IPS-18c (cell line): ENCODE results near the gene PMF1.
"Not testable (repeated sequence)": the region's sequence is repeated elsewhere in the genome, so short reads cannot be mapped to it uniquely, and the experiment has no call there.

Source experiments
- H3K4me3 ChIP-seq: 2 replicates; pipeline ENCODE4 v1.7.0; 2013; ENCODE audit warnings: low read depth, mild to moderate bottlenecking, low read length, moderate library complexity; ENCODE audit not compliant: insufficient read depth
- H3K9me3 ChIP-seq: one replicate; pipeline ENCODE4 v1.6.1; 2013; ENCODE audit warnings: mild to moderate bottlenecking, low read length, moderate library complexity; ENCODE audit not compliant: control insufficient read depth, insufficient read depth

PMF1 gene

GRCh38 chr1:156193488-156194299 lies 19.1 kb upstream of the PMF1 start, which contains the start of gene SLC25A44:
Gene SLC25A44, plus strand, starts transcription at chr1:156194104. Its CDS starts 5,744 bp downstream, at chr1:156199848.
- H3K4me3 ChIP-seq, result peak within 1 kb of the TSS; percentile 95
- H3K9me3 ChIP-seq, result no peaks in the 10 kb centered on the region

- peak overlapping the region; percentile 95 for H3K4me3 ChIP-seq
- no peaks in the 10 kb centered on the region for H3K9me3 ChIP-seq
Observed at GRCh38 chr1:156194300-156194652, 18.5 kb upstream of the PMF1 start.

GRCh38 chr1:156195853-156196252 lies 17.0 kb upstream of the PMF1 start:
- Histone ChIP-seq H3K4me3 (no peak overlapping the region), H3K9me3 (no peaks in the 10 kb centered on the region)

- Histone ChIP-seq H3K9me3 (no peaks in the 10 kb centered on the region), H3K4me3 (no peak overlapping the region)
Observed at GRCh38 chr1:156196445-156196844, 16.4 kb upstream of the PMF1 start.

- H3K4me3 ChIP-seq, result no peak overlapping the region
- H3K9me3 ChIP-seq, result no peaks in the 10 kb centered on the region
Observed at GRCh38 chr1:156198831-156199349, 13.9 kb upstream of the PMF1 start.

GRCh38 chr1:156200044-156200443 lies 12.8 kb upstream of the PMF1 start:
- no peaks in the 10 kb centered on the region for H3K9me3 ChIP-seq
- no peak overlapping the region for H3K4me3 ChIP-seq

- Histone ChIP-seq H3K4me3 (no peak overlapping the region), H3K9me3 (no peaks in the 10 kb centered on the region)
Observed at GRCh38 chr1:156203331-156203730, 9.5 kb upstream of the PMF1 start.

GRCh38 chr1:156204686-156205085 lies 8.1 kb upstream of the PMF1 start:
- H3K4me3 ChIP-seq, result no peak overlapping the region
- H3K9me3 ChIP-seq, result no peaks in the 10 kb centered on the region

- Histone ChIP-seq H3K4me3 (no peak overlapping the region), H3K9me3 (no peaks in the 10 kb centered on the region)
Observed at GRCh38 chr1:156211243-156211642, 1.6 kb upstream of the PMF1 start.

GRCh38 chr1:156212130-156212529 lies 677 bp upstream of the PMF1 start:
- peak overlapping the region; percentile 88; the same call in 1 of the 2 replicates for H3K4me3 ChIP-seq

GRCh38 chr1:156213644-156213966 lies 798 bp downstream of the PMF1 start:
- Histone ChIP-seq H3K4me3 (peak overlapping the region; percentile 88), H3K9me3 (no peaks in the 10 kb centered on the region)

More at GRCh38 chr1:156212130-156212529, 677 bp upstream of the PMF1 start:
- no peaks in the 10 kb centered on the region for H3K9me3 ChIP-seq

GRCh38 chr1:156214024-156214748 lies 1.4 kb downstream of the PMF1 start:
- H3K4me3 ChIP-seq, result no peak overlapping the region
- H3K9me3 ChIP-seq, result peaks cover 2% of the 10 kb centered on the region

- H3K4me3 ChIP-seq, H3K9me3 ChIP-seq: not testable (repeated sequence)
Observed at GRCh38 chr1:156216361-156217086, 3.7 kb downstream of the PMF1 start.

GRCh38 chr1:156217871-156218270 lies 5.1 kb downstream of the PMF1 start:
- no peak overlapping the region for H3K4me3 ChIP-seq

GRCh38 chr1:156220226-156220625 lies 7.4 kb downstream of the PMF1 start:
- H3K4me3 ChIP-seq, result no peak overlapping the region

More at GRCh38 chr1:156217871-156218270, 5.1 kb downstream of the PMF1 start:
- H3K9me3 ChIP-seq, result peaks cover 2% of the 10 kb centered on the region

GRCh38 chr1:156221986-156222692 lies 9.3 kb downstream of the PMF1 start:
- peaks cover 2% of the 10 kb centered on the region for H3K9me3 ChIP-seq

More at GRCh38 chr1:156220226-156220625, 7.4 kb downstream of the PMF1 start:
- peaks cover 2% of the 10 kb centered on the region for H3K9me3 ChIP-seq

GRCh38 chr1:156225677-156226014 lies 12.8 kb downstream of the PMF1 start:
- no peaks in the 10 kb centered on the region for H3K9me3 ChIP-seq

More at GRCh38 chr1:156221986-156222692, 9.3 kb downstream of the PMF1 start:
- H3K4me3 ChIP-seq, result no peak overlapping the region

More at GRCh38 chr1:156225677-156226014, 12.8 kb downstream of the PMF1 start:
- H3K4me3 ChIP-seq, result no peak overlapping the region
